ENCODE results near the gene RAB18.

Gene RAB18

GRCh38 chr10:27506280-27506679 lies 2.2 kb downstream of the RAB18 start:
- TF ChIP-seq HDGF (IDR thresholded peaks at IDR 0.05; ENCODE audit: borderline replicate concordance) (no peak), BHLHE40 (IDR thresholded peaks at IDR 0.05; ENCODE audit: borderline replicate concordance) (no peak), FOXK2 (IDR thresholded peaks at IDR 0.05) (no peak), ELF4 (IDR thresholded peaks at IDR 0.05) (no peak), ZNF384 (IDR thresholded peaks at IDR 0.05) (no peak), PKNOX1 (IDR thresholded peaks at IDR 0.05) (no peak)
- POLR2A ChIA-PET, result no interaction called here
- CTCF ChIA-PET, result no interaction called here
- no peak for DNase-seq (ENCODE audit: extremely low spot score)

- no peak for DNase-seq (ENCODE audit: extremely low spot score)
- ChIA-PET POLR2A (no interaction called here), CTCF (no interaction called here)
- TF ChIP-seq FOXM1 (IDR thresholded peaks at IDR 0.05; ENCODE audit: borderline replicate concordance), result no peak
- no peak for TF ChIP-seq ZNF384 (IDR thresholded peaks at IDR 0.05)
- no peak for TF ChIP-seq HDGF (IDR thresholded peaks at IDR 0.05; ENCODE audit: borderline replicate concordance)
- no peak for TF ChIP-seq PKNOX1 (IDR thresholded peaks at IDR 0.05)
- TF ChIP-seq FOXA1 (IDR thresholded peaks at IDR 0.05), result no peak
- no peak for TF ChIP-seq L3MBTL2 (conservative IDR thresholded peaks at IDR 0.05)
- TF ChIP-seq CTBP1 (IDR thresholded peaks at IDR 0.05; ENCODE audit: borderline replicate concordance), result no peak
- no peak for TF ChIP-seq SP1 (IDR thresholded peaks at IDR 0.05)
- TF ChIP-seq LEF1 (IDR thresholded peaks at IDR 0.05; ENCODE audit: borderline replicate concordance), result no peak
- no peak for TF ChIP-seq FOXK2 (IDR thresholded peaks at IDR 0.05)
- no peak for TF ChIP-seq NFRKB (IDR thresholded peaks at IDR 0.05)
- no peak for TF ChIP-seq BHLHE40 (IDR thresholded peaks at IDR 0.05; ENCODE audit: borderline replicate concordance)
- no peak for TF ChIP-seq ELF4 (IDR thresholded peaks at IDR 0.05)
- TF ChIP-seq SUZ12 (IDR thresholded peaks at IDR 0.05), result no peak
- TF ChIP-seq ARNT (IDR thresholded peaks at IDR 0.05), result no peak
- no peak for TF ChIP-seq TARDBP (IDR thresholded peaks at IDR 0.05)
These were observed 8.4 kb downstream of the RAB18 start for GRCh38 chr10:27512548-27512947.

- DNase-seq (ENCODE audit: extremely low spot score), result no peak
- CTCF ChIA-PET, result no interaction called here
- POLR2A ChIA-PET, result interaction anchor here (2.0 kb wide), 1 partner anchor 9 kb away, joined by 11 read pairs; the partner anchor contains the start of gene RAB18
- TF ChIP-seq ARNT (IDR thresholded peaks at IDR 0.05) (no peak), CTBP1 (IDR thresholded peaks at IDR 0.05; ENCODE audit: borderline replicate concordance) (no peak), TARDBP (IDR thresholded peaks at IDR 0.05) (no peak), LEF1 (IDR thresholded peaks at IDR 0.05; ENCODE audit: borderline replicate concordance) (no peak), ELF4 (IDR thresholded peaks at IDR 0.05) (no peak), HDGF (IDR thresholded peaks at IDR 0.05; ENCODE audit: borderline replicate concordance) (no peak), BHLHE40 (IDR thresholded peaks at IDR 0.05; ENCODE audit: borderline replicate concordance) (no peak), FOXK2 (IDR thresholded peaks at IDR 0.05) (no peak), SUZ12 (IDR thresholded peaks at IDR 0.05) (no peak), FOXM1 (IDR thresholded peaks at IDR 0.05; ENCODE audit: borderline replicate concordance) (no peak), FOXA1 (IDR thresholded peaks at IDR 0.05) (no peak), ZNF384 (IDR thresholded peaks at IDR 0.05) (no peak), NFRKB (IDR thresholded peaks at IDR 0.05) (no peak), PKNOX1 (IDR thresholded peaks at IDR 0.05) (no peak), SP1 (IDR thresholded peaks at IDR 0.05) (no peak), L3MBTL2 (conservative IDR thresholded peaks at IDR 0.05) (no peak)
These were observed 9.5 kb downstream of the RAB18 start for GRCh38 chr10:27513451-27514191.

GRCh38 chr10:27514243-27514642 lies 10.1 kb downstream of the RAB18 start:
- DNase-seq (ENCODE audit: extremely low spot score), result no peak
- TF ChIP-seq L3MBTL2 (conservative IDR thresholded peaks at IDR 0.05), result no peak
- TF ChIP-seq SUZ12 (IDR thresholded peaks at IDR 0.05), result no peak
- no peak for TF ChIP-seq TARDBP (IDR thresholded peaks at IDR 0.05)
- TF ChIP-seq FOXK2 (IDR thresholded peaks at IDR 0.05), result no peak
- no peak for TF ChIP-seq FOXA1 (IDR thresholded peaks at IDR 0.05)
- TF ChIP-seq BHLHE40 (IDR thresholded peaks at IDR 0.05; ENCODE audit: borderline replicate concordance), result no peak
- no peak for TF ChIP-seq FOXM1 (IDR thresholded peaks at IDR 0.05; ENCODE audit: borderline replicate concordance)
- TF ChIP-seq ARNT (IDR thresholded peaks at IDR 0.05), result no peak
- TF ChIP-seq CTBP1 (IDR thresholded peaks at IDR 0.05; ENCODE audit: borderline replicate concordance), result no peak
- no peak for TF ChIP-seq PKNOX1 (IDR thresholded peaks at IDR 0.05)
- no peak for TF ChIP-seq HDGF (IDR thresholded peaks at IDR 0.05; ENCODE audit: borderline replicate concordance)
- no peak for TF ChIP-seq ELF4 (IDR thresholded peaks at IDR 0.05)
- TF ChIP-seq ZNF384 (IDR thresholded peaks at IDR 0.05), result no peak
- no peak for TF ChIP-seq SP1 (IDR thresholded peaks at IDR 0.05)
- no peak for TF ChIP-seq NFRKB (IDR thresholded peaks at IDR 0.05)
- no peak for TF ChIP-seq LEF1 (IDR thresholded peaks at IDR 0.05; ENCODE audit: borderline replicate concordance)
- CTCF ChIA-PET, result no interaction called here
- POLR2A ChIA-PET, result interaction anchor here (2.0 kb wide), 1 partner anchor 10 kb away, joined by 11 read pairs; the partner anchor contains the start of gene RAB18

GRCh38 chr10:27518261-27518660 lies 14.2 kb downstream of the RAB18 start:
- ChIA-PET POLR2A (interaction anchor here (0.7 kb wide), 1 partner anchor 14 kb away, joined by 3 read pairs; the partner anchor contains the start of gene RAB18), CTCF (no interaction called here)
- TF ChIP-seq L3MBTL2 (conservative IDR thresholded peaks at IDR 0.05) (no peak), FOXA1 (IDR thresholded peaks at IDR 0.05) (no peak), ZNF384 (IDR thresholded peaks at IDR 0.05) (no peak), FOXK2 (IDR thresholded peaks at IDR 0.05) (no peak), ELF4 (IDR thresholded peaks at IDR 0.05) (no peak), BHLHE40 (IDR thresholded peaks at IDR 0.05; ENCODE audit: borderline replicate concordance) (no peak), NFRKB (IDR thresholded peaks at IDR 0.05) (no peak), TARDBP (IDR thresholded peaks at IDR 0.05) (no peak), HDGF (IDR thresholded peaks at IDR 0.05; ENCODE audit: borderline replicate concordance) (no peak), SUZ12 (IDR thresholded peaks at IDR 0.05) (no peak), FOXM1 (IDR thresholded peaks at IDR 0.05; ENCODE audit: borderline replicate concordance) (no peak), CTBP1 (IDR thresholded peaks at IDR 0.05; ENCODE audit: borderline replicate concordance) (no peak), PKNOX1 (IDR thresholded peaks at IDR 0.05) (no peak), SP1 (IDR thresholded peaks at IDR 0.05) (no peak), ARNT (IDR thresholded peaks at IDR 0.05) (no peak), LEF1 (IDR thresholded peaks at IDR 0.05; ENCODE audit: borderline replicate concordance) (no peak)
- no peak for DNase-seq (ENCODE audit: extremely low spot score)

All from HEK293T (cell line).